BJ (cell line): ENCODE data around the gene CLSTN2. TPM values are rescaled to one million over a fixed set of nuclear protein-coding genes. Genes with fewer than 3 reads are reported as not detected.

Source experiments
- CTCF ChIA-PET: fragments of 350-600 bp; formaldehyde crosslinking; extraction: SDS; loops from one replicate; lab custom pipeline; 2021; ENCODE audit warnings: antibody characterized with exemption, inconsistent platforms; lab: Yijun Ruan, JAX
- POLR2A ChIA-PET: fragments of 300-600 bp; sonication (Branson Sonifier 250); formaldehyde crosslinking; extraction: SDS; loops from one replicate; lab custom pipeline; 2021; ENCODE audit warnings: antibody characterized with exemption; lab: Charles Lee
- DNase-seq: peaks from one replicate; pipeline ENCODE4 v3.0.0-alpha.2; 2011; ENCODE audit warnings: low read depth
- H3K27me3 ChIP-seq: 2 replicates; pipeline ENCODE4 v1.6.0; 2011; ENCODE audit warnings: low read length; ENCODE audit not compliant: control insufficient read depth, insufficient read depth
- H3K36me3 ChIP-seq: 2 replicates; pipeline ENCODE4 v1.5.1; 2011; ENCODE audit warnings: low read length; ENCODE audit not compliant: control insufficient read depth, insufficient read depth
- H3K4me3 ChIP-seq: 2 replicates; pipeline ENCODE4 v1.5.1; 2011; ENCODE audit warnings: low read depth, mild to moderate bottlenecking, control low read depth, low read length
- polyA plus RNA-seq: library from polyadenylated mRNA; depleted of rRNA; stranded (reverse); fragments of >200 nt; gene quantifications from 2 replicates; pipeline ENCODE4 v1.2.3, GENCODE V29; 2011
- TF ChIP-seq, protein P1 (sequence below): IDR thresholded peaks from 2 replicates; pipeline ENCODE4 v1.5.1; 2011; ENCODE audit warnings: low read depth, mild to moderate bottlenecking, control low read depth, inconsistent platforms, low read length, moderate library complexity; ENCODE audit not compliant: insufficient read depth

The CLSTN2 gene
- polyA plus RNA-seq, 1 experiment = 1.8 TPM

DNA sequence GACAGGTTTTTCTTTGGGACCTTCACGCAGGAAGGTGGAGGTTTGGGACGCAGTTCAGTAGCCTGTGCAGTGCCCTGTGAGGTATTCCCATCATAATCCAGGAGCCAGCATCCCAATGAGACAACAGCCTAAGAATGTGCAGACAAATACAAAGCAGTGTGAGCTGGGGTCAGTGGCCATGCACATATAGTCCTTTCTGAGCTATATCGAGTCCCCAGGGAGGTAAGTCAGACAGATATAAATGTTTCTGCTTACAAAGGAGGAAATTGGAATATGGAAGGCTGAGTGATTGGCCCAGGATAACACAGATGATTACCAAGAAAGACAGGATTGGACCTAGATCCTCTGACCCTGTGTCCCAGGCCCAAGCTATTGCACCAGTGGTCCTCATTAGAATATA, 526.3 kb downstream of the CLSTN2 start:
- Histone ChIP-seq H3K27me3 (no peaks in the 10 kb centered on the region), H3K36me3 (no peaks in the 10 kb centered on the region), H3K4me3 (no peak overlapping the region)
- ChIA-PET POLR2A (no interaction called here), CTCF (no interaction called here)
- TF ChIP-seq, protein P1, sequence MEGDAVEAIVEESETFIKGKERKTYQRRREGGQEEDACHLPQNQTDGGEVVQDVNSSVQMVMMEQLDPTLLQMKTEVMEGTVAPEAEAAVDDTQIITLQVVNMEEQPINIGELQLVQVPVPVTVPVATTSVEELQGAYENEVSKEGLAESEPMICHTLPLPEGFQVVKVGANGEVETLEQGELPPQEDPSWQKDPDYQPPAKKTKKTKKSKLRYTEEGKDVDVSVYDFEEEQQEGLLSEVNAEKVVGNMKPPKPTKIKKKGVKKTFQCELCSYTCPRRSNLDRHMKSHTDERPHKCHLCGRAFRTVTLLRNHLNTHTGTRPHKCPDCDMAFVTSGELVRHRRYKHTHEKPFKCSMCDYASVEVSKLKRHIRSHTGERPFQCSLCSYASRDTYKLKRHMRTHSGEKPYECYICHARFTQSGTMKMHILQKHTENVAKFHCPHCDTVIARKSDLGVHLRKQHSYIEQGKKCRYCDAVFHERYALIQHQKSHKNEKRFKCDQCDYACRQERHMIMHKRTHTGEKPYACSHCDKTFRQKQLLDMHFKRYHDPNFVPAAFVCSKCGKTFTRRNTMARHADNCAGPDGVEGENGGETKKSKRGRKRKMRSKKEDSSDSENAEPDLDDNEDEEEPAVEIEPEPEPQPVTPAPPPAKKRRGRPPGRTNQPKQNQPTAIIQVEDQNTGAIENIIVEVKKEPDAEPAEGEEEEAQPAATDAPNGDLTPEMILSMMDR = no peak
- DNase-seq = no peak

DNA sequence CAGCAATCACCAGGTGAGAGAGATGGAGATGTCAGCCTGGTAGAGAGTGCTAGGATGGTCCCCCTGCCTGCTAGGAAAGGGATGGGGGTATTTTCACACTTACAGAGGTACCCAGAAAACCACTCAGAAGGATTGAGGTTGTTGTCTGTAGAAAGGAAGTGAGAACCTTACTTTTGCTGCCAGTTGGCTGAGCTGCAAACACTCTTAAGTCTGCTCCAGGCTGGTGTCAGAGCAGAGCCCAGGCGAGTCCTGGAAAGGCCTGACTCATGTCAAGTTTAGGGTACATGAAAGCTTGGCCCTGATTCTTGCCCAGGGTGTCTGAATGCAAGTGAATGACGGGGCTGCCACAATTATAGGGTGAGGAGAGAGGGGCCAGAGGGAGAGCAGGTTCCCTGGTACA, 528.4 kb downstream of the CLSTN2 start:
- ChIA-PET POLR2A (no interaction called here), CTCF (no interaction called here)
- DNase-seq = no peak
- Histone ChIP-seq H3K36me3 (no peaks in the 10 kb centered on the region), H3K4me3 (no peak overlapping the region), H3K27me3 (no peaks in the 10 kb centered on the region)
- TF ChIP-seq, protein P1 = no peak

DNA sequence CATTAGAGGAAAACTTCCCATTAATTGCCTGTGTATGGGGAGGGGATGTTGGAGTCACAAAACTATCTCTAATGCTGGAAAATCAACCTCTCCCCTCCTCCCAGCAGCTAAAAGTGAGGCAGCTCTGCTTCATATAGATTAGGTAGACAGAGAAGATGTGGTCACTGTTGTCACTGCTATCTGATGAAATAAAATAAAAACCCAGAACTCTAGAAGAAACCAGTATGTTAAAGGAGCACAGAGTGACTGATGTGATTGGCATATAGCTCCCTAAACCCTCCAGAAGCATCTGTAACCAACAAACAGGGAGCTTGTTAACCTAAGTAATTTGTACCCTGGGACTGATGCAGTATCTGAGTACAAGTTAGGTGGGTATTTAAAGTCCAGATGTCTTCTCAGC, 531.0 kb downstream of the CLSTN2 start:
- Histone ChIP-seq H3K4me3 (no peak overlapping the region), H3K36me3 (no peaks in the 10 kb centered on the region), H3K27me3 (no peaks in the 10 kb centered on the region)
- POLR2A ChIA-PET = no interaction called here
- DNase-seq = no peak
- TF ChIP-seq, protein P1 = no peak
- CTCF ChIA-PET = no interaction called here

DNA sequence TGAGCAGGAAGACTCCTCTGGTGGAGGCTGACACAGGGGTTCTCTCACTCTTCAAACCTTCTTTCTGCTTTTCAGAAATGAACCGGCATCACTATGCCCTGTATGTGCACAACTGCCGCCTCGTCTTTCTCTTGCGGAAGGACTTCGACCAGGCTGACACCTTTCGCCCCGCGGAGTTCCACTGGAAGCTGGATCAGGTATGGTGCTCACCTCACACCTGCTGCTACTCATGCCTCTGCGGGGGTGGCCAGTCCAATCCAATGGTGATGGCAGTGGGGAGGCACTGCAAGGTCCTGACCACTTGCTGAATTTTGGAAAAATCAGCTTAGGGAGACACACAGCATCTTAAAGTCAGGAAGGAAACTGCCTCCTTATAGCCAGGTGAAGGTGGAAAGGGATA, 531.5 kb downstream of the CLSTN2 start:
- POLR2A ChIA-PET = no interaction called here
- H3K36me3 ChIP-seq = no peaks in the 10 kb centered on the region
- no peaks in the 10 kb centered on the region for H3K27me3 ChIP-seq
- CTCF ChIA-PET = no interaction called here
- TF ChIP-seq, protein P1 = no peak
- no peak for DNase-seq
- H3K4me3 ChIP-seq = no peak overlapping the region

DNA sequence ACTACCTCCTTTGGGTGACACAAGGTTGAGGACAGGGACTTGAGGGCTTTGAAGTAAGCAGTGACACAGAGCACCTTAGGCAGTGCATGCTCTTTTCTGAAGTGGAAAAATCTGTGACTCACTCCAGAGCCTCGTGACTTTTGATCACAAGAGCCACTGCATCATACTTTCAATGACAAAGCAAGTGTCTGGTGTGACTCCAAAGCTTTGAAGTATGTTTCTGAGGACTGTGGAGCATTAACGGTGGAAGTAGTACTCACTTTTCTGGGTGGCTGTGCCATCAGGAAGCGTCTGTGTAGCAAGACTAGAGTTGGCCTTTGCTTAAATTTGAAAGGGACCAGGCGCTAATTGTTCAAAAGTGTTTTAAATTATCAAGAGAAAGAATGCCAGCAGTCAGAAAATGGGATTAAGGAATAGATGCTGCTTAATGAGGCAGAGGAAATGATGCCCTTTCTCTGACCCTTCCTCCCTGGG, 532.2 kb downstream of the CLSTN2 start:
- ChIA-PET CTCF (no interaction called here), POLR2A (no interaction called here)
- Histone ChIP-seq H3K36me3 (no peaks in the 10 kb centered on the region), H3K4me3 (no peak overlapping the region), H3K27me3 (no peaks in the 10 kb centered on the region)
- DNase-seq = no peak
- TF ChIP-seq, protein P1 = no peak
